HG03520 (cell line): ENCODE results near the gene ICOSLG.
"Not testable (repeated sequence)": the region's sequence is repeated elsewhere in the genome, so short reads cannot be mapped to it uniquely, and the experiment has no call there.

Source experiments
- ATAC-seq: cut with Tn5 transposase; IDR thresholded peaks from one replicate; pipeline ENCODE4 v1.9.1; 2021; ENCODE audit warnings: mild to moderate bottlenecking, moderate library complexity; ENCODE audit not compliant: unreplicated experiment

Gene ICOSLG, protein sequence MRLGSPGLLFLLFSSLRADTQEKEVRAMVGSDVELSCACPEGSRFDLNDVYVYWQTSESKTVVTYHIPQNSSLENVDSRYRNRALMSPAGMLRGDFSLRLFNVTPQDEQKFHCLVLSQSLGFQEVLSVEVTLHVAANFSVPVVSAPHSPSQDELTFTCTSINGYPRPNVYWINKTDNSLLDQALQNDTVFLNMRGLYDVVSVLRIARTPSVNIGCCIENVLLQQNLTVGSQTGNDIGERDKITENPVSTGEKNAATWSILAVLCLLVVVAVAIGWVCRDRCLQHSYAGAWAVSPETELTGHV

DNA sequence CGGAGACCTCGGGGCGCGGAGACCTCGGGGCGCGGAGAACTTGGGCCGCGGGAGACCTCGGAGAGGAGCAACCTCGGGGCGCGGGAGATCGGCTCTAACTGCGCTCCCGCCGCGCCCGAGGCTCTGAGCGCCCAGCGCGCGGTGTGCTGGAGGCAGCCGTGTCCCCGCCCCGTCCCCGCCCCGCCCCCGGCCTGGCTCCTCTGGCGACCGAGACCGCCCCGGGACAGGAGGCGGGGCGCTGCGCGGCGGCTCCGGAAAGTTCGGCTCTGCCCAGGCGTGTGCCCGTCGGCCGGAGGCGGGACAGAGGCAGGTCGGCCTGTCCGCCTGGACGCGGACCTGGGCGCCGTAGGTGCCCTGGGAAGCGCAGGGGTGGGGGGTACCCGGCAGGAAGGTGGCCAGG is at the start of gene ICOSLG:
Gene ICOSLG, minus strand, starts transcription at position 102 of the 400 bp plus-strand sequence. CDS start 126 bp downstream, outside the sequence.
- not testable (repeated sequence) for ATAC-seq

DNA sequence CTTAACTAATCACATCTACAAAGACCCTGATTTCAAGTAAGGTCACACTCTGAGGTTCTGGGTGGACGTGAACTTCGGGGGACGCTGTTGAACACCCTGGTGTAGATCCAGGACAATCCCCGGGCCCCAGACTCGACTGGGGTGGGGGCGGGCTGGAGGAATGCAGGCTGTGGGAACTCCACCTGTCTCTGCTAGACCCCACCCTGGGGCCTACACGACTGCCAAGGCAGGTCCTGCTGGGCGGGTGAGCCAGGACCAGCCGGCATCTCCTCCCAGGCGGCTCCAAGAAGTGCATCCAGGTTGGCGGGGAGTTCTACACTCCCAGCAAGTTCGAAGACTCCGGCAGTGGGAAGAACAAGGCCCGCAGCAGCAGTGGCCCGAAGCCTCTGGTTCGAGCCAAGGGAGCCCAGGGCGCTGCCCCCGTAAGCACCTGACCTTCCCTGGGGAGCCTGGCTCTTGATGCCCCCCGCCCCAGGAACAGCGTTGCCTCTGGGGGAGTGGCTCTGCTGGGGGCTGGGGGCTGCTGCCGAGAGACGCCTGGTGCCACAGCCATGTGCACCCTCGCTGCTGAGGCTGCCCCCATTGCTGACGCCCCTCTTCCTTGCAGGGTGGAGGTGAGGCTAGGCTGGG is 48.8 kb upstream of the ICOSLG start:
- ATAC-seq: no peak

DNA sequence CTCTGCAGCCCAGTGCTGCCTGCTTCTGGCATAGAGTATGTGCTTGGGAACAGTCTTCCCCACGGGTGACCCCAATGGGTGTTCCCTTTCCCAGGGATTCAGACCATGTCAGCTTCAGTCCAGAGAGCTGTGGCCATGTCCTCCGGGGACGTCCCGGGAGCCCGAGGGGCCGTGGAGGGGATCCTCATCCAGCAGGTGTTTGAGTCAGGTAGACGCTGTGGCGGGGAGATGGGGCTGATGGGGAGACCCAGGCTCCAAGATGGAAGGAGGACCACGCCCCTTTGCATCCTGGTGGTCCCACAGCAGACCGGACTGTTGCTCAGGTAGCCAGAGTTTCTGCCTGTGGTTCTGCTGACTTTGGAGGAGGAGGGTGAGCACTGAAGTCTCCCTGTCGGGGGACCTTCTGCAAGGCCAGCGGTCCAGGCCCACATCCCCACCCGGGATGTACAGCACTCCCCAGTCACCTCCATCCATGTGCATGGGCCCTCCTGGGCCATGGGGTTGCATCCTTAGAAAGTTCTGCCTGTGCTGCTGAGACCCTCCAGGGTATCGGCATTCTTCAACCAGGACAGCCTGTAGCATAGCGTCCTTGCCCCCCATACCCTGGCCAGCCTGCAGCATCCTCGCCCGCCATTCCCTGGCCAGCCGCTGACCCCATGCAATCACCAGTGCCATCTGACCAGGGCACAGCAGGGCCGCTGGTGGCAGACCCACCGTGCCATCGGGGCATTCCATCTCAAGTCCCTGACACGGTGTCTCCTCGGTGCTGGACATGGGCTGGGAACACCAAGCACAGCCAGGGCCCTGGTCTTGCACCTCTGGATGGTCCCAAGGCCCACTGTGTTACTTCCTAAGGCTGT is 47.7 kb upstream of the ICOSLG start:
- no peak for ATAC-seq

DNA sequence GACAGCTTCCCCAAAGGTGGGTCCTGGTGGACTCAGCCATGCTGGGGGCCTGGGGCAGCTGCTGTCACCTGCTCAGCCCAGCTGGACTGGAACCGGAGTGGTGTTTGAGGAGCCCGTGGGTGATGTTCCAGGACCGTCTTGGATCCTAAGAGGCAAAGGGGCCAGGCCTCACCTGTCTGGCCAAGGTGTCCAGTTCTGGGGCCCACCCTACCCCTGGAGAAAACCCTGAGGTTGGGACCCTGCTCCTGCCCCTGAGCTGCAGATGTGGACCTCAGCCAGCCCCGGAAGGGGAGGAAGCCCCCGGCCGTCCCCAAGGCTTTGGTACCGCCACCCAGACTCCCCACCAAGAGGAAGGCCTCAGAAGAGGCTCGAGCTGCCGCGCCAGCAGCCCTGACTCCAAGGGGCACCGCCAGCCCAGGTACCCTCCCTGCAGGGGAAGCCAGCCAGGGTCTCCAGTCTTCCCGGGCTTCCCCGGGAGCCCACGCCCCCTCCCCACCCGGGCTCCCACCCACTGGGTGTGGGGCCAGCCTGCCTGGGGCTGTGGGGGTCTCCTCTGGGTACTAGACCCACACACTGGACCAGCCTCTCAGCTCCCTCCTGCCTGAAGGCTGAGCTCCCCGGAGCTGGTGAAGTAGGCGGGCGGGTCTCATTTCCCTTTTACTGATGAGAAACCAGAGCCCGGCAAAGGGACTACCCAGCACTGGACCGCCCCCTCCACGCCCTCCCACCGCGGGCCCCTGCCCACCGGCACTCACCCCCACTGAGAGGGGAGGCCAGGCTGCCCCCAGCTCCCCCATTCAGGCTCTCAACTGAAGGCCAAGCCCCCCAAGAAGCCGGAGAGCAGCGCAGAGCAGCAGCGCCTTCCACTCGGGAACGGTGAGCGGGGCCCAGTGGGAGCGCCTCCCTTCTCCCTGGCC is 46.2 kb upstream of the ICOSLG start:
- no peak for ATAC-seq

DNA sequence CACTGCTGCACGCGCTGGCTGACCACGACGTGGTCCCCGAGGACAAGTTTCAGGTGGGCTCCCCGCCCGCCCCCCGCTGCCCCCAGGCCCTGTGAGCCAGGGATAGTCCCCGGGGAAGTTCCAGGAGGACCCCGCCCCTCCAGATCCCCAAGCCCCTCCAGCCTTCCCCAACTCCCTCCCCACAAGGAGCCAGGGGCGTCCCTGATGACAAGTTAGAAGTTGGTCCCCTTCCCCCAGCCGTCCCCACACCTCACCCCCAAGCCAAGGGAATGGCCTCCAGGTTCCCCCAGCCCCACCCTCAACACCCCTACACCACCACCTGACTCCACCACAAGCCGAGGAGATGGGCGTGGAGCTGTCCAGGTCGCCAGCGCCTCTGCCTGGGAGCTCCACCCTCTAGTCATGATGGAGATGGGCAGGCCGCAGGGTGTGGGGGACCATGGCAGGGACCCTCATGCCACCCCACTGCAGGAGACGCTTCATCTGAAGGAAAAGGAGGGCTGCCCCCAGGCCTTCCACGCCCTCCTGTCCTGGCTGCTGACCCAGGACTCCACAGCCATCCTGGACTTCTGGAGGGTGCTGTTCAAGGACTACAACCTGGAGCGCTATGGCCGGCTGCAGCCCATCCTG is 45.5 kb upstream of the ICOSLG start:
- ATAC-seq: no peak

DNA sequence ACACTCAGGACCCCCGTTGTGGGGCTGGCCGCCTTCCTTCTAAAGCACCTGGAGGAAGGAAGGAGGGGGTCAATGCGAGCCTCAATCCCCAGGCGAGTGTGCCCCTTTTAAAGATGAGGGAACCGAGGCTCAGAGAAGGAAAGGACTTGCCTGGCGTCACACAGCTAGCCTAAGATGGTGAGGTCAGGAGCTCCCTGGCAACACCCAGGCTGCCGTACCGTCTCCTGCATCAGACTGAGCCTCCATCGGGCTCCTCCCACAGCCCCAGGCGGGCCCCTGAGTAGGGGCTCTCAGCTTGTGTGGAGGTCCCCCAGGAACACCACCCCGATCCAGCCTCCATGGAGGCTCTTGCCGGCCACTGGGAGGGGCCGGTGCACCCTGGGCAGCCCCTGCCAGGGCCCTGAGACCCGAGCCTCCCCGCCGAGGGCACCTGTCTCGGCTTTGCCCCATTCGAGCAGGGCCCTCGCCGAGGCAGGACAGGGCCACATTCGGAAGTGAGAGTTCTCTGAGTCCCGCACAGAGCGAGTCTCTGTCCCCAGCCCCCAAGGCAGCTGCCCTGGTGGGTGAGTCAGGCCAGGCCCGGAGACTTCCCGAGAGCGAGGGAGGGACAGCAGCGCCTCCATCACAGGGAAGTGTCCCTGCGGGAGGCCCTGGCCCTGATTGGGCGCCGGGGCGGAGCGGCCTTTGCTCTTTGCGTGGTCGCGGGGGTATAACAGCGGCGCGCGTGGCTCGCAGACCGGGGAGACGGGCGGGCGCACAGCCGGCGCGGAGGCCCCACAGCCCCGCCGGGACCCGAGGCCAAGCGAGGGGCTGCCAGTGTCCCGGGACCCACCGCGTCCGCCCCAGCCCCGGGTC is 44.6 kb upstream of the ICOSLG start, which contains the start of gene AIRE:
Gene AIRE, plus strand, starts transcription at position 739 of the 855 bp plus-strand sequence. CDS start 131 bp downstream, outside the sequence.
- ATAC-seq: no peak

DNA sequence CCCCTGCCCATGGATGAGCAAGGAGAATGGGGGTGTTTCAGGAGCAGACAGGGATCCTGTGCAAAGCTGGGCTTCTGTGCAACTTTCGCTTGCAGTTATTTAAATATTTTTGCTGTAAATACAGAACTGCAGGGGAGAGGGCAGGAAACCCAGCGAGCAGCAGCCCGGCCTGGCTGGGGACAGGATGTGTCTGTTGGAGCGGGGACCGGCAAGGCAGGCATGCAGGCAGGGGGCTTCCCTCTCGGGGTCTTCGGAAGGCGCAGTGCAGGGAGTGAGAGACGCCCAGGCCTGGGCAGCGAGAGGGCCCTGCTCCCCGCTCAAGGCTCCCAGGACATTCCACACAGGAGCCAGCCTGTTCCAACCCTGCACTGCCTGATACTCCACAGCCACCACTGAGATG is 43.2 kb upstream of the ICOSLG start:
- no peak for ATAC-seq

DNA sequence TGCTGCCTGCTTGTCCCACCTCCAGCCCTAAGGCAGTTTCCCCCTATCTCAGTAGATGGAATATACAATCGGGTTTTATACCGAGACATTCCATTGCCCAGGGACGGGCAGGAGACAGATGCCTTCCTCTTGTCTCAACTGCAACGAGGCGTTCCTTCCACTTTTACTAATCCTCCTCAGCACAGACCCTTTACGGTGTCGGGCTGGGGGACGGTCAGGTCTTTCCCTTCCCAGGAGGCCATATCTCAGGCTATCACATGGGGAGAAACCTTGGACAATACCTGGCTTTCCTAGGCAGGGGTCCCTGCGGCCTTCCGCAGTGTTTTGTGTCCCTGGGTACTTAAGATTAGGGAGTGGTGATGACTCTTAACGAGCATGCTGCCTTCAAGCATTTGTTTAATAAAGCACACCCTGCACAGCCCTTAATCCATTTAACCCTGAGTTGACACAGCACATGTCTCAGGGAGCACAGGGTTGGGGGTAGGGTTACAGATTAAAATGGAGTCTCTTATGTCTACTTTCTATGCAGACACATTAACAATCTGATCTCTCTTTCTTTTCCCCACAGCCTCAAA is 42.6 kb upstream of the ICOSLG start:
- not testable (repeated sequence) for ATAC-seq

DNA sequence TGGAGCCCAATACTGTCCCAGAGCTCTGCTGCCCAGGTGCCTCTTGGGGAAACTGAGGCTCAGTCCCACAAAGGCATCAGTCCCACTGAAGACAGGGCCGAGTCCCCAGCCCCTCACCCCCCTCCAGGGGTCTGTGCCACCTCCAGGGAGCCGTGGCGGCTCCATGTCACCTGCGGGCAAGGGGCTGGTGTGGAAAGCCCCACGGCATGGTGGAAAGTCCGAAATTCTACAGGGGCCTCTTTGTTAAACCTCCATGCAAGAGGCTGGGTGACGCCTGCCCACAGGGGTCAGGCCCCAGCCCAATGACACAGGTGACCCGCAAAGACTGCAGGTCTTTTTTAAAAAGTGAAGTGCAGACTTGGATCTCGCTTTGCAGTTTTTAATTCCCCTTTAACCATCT is 41.6 kb upstream of the ICOSLG start:
- ATAC-seq: no peak

DNA sequence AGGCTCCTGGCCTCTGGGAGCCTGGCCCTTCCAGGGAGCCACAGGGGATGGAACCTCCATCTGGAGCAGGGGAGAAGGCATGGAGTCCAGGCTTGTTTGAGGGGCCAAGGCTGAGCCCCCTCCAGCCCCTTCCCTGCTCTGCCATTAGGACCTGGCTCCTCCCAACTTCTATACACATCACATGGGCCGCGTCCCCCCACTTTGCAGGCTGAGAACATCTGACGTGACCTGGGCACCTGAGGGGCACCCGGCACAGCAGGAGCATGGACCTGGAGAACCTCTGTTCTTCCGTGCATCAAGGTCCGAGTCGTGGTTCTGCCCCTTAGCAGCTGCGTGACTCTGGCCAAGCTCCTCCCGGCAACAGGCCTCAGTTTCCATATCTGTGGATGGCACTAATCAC is 41.1 kb upstream of the ICOSLG start:
- no peak for ATAC-seq

DNA sequence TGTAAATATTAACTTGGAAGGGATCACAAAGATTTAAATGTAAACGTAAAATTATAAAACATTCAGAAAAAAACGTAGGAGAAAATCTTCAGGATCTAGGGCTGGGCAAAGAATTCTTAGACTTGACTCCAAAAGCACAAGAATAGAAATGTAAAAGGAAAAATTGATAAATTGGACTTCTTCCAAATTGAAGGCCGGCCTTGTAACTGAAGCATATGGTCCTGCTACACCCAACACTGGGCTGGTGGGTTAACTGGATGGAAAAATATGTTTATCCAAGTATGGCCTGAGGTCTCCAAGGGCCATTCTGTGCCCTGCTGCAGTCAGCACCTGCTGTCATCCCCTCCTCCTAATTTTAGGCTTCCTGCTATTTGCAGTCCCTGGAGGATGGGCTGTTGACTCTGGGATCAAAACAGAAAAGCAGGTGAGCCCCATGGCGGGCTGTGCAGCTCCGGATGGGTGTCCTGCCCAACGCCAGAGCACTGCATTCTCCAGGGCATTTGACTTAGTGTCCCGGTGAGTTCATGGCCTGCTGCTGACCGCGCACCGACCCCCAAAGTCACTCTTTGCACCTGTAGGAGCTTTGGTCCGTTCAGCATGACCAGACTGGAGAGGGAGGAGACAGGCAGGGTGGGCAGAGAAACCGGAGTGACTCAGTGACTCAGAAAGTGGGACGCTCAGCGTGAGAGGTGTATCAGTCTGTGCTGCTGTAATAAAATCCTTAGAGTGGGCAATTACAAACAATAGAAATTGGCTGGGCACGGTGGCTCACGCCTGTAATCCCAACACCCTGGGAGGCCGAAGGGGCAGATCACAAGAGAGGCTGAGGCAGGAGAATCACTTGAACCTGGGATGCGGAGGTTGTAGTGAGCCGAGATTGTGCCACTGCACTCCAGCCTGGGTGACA is 38.9 kb upstream of the ICOSLG start:
- no peak for ATAC-seq

DNA sequence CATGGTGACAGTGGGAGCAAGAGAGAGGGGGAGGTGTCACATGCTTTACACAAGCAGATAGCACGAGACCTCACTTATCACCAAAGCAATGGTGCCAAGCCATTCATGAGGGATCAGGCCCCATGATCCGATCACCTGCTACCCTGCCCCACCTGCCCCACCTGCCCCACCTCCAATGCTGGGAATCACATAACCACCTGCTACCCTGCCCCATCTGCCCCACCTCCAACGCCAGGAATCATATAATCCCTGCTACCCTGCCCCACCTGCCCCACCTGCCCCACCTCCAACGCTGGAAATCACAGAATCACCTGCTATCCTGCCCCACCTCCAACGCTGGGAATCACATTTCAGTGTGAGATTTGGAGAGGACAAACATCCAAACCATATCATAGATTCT is 34.3 kb upstream of the ICOSLG start:
- no peak for ATAC-seq

DNA sequence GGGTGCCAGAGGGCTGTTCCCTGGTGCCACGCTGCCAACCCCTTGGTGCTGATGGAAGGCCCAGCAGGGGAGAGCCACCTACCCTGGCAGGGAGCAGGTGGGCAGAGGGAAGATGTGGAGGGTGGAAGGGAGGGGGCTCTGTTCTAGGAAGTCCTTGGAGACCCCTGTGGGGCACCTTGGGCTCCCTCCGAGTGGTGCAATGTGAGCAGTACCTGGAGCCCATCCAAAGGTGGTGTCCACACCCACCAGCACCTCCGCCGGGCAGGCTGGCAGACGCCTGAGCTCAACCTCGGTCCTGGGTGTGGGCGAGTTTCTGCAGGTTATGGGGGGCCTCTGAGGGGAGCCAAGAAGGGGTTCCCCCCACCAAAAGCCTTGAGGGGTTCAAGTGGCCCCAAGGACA is 32.3 kb upstream of the ICOSLG start:
- ATAC-seq: no peak

DNA sequence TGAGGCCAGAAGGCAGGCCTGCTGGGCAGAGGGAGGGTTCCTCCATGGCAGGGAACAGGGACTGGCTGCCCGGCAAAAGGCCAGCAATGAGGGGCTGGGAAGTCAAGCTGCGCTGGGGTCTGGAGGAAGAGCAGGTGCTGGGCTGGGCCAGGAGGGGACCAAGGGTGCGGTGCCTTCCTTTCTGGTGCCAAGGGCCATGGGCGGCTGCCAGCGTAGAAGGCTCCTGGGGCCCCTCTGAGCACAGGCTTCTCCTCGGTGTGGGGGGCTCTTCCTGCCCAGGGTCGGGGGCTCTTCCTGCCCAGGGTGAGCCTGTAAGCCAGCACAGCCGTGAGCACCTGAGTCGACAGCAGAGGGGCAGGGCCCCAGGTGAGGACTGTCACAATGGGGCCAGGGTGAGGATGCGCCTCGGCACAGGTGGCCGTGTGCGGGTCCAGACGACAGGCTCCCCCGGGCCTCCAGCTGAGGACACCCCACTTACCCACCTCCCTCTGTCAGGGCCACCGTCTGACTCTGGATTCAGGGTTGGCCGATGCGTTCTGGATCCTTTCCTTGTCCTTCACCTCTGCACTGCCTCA is 31.6 kb upstream of the ICOSLG start:
- no peak for ATAC-seq

DNA sequence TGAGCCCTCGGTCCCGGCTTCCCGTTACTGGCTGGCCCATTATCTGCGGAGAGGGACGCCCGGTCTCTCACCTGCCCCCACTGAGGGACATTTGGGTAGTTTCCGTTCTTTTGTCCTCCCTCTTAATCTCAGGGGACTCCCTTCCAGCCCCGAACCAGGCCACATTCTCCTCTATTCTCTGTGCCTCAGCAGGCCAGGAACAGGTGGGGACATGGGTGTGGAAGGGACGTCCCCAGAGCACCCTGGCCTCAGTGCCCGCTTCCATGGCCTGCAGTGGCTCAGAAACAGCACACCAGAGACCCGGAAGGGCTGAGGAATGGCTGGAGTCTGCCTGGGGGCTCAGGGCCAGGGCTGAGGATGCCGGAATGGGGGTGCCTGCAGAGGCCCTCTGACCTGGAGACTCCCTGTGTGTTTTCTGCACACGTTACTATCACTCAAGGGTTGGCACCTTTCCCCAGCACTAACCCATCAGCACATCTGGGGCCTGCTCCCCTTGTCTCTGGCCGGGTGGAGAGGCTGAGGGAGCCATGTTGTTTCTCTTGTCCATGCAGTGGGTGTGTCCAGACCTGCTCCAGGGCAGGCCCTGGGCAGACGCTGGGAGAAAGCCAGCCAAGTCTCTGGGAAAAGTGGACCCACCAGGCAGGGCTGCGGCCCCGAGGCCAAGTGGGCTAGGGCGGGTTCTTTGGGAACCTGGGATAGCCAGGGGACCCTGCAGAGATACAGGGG is 31.0 kb upstream of the ICOSLG start:
- ATAC-seq: no peak

DNA sequence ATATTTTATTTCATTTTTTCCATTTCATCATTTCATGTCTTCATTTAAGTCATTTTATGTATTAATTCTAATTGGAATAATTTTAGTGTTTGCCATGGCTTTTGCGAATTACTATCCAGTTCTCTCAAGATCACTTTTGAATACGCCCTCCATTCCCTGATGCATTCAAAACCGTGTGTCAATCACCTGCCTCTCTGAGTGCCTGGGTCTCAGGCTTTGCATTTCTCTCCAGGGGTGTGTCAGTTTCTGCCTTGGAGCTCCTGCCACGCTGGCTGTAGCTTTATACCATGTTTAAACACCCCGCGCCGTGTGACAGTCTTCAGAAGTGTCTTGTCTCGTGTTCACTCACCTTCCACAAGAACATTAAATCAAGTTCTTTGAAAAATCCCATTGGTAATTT is 28.3 kb upstream of the ICOSLG start:
- ATAC-seq: no peak

DNA sequence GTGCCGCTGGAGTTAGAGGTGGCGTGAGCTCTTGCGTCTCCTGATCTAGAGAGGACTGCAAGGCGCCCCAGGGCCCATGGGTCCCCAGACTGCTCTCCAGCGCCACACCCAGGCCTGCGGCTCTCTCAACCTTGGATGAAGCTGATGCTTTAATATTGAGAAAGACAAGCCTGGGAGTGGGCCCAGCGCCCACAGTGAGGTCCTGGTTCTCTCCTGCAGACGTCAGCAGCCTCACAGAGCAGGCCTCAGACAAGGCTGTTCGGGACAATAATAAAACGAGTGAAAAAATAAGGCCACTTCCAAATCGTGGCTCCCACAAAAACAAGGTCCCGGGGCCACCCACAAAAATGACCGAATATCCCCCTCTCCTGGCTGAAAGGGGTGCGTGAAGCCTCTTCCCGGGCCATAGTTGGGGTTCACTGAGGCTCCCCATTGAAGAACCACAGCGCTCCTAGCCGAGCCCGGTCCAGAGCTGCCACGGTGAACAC is 27.0 kb upstream of the ICOSLG start:
- no peak for ATAC-seq
